Lung (tissue), 12 donors: ENCODE results near the gene SPOP. TPM values are rescaled to one million over a fixed set of nuclear protein-coding genes. Genes with fewer than 3 reads are reported as not detected.
A peak's percentile ranks its signal among the peaks of the same experiment; 100 is the strongest.

Experiments
- ATAC-seq: fragments of 200-7000 bp; cut with Tn5 transposase; one replicate; pipeline ENCODE4 v1.9.1; 2020; ENCODE audit warnings: moderate number of reproducible peaks; ENCODE audit not compliant: insufficient read depth, low FRiP score
- DNase-seq, 3 donors: peaks; one replicate each; pipeline ENCODE4 v3.0.0-alpha.2; 2013 to 2017
- H3K27ac ChIP-seq, 2 donors: one replicate each; pipeline ENCODE4 v1.5.1; 2013; ENCODE audit warnings: mild to moderate bottlenecking in 2 of 2, moderate library complexity in 2 of 2, control low read depth in 1 of 2, inconsistent platforms in 1 of 2, low read depth in 1 of 2, low read length in 1 of 2
- H3K27me3 ChIP-seq, 3 donors: one replicate each; pipeline ENCODE4 v1.5.1; 2013; ENCODE audit warnings: low read length in 2 of 3; ENCODE audit not compliant: control insufficient read depth in 3 of 3, insufficient read depth in 3 of 3
- H3K36me3 ChIP-seq, 4 donors: one replicate each; pipeline ENCODE4 v1.5.1; 2013; ENCODE audit warnings: low read length in 4 of 4, mild to moderate bottlenecking in 1 of 4, moderate library complexity in 1 of 4; ENCODE audit not compliant: control insufficient read depth in 4 of 4, insufficient read depth in 4 of 4
- H3K4me1 ChIP-seq, 5 donors: one replicate each; pipeline ENCODE4 v1.5.1; 2013; ENCODE audit warnings: low read length in 5 of 5, mild to moderate bottlenecking in 2 of 5, moderate library complexity in 1 of 5; ENCODE audit not compliant: control insufficient read depth in 5 of 5, insufficient read depth in 5 of 5
- H3K4me3 ChIP-seq: one replicate; pipeline ENCODE4 v1.5.1; 2013; ENCODE audit warnings: mild to moderate bottlenecking, control low read depth, moderate library complexity
- H3K9ac ChIP-seq, 2 donors: one replicate each; pipeline ENCODE4 v1.5.1; 2013; ENCODE audit warnings: low read length in 2 of 2, control low read depth in 1 of 2; ENCODE audit not compliant: insufficient read depth in 1 of 2
- H3K9me3 ChIP-seq, 4 donors: one replicate each; pipeline ENCODE4 v1.5.1; 2013; ENCODE audit warnings: low read length in 3 of 4, mild to moderate bottlenecking in 1 of 4, moderate library complexity in 1 of 4; ENCODE audit not compliant: control insufficient read depth in 4 of 4, insufficient read depth in 3 of 4
- CTCF ChIP-seq: IDR thresholded peaks from 2 replicates; pipeline ENCODE4 v1.5.1; 2012; ENCODE audit warnings: mild to moderate bottlenecking; ENCODE audit errors: control extremely low read depth, extremely low read depth
- WGBS, 2 donors: extraction: QIAGEN DNeasy Blood & Tissue Kit; methylation state at CpG; one replicate each; pipeline ENCODE4 v1.1.7; 2013; 5-methylcytosine and 5-hydroxymethylcytosine counted together
- polyA plus RNA-seq, 2 donors: library from polyadenylated mRNA; stranded (reverse); fragments of 200-250 nt; gene quantifications; one replicate each; pipeline ENCODE4 v1.2.1, GENCODE V29; 2013
- total RNA-seq, 2 donors: library from RNA; depleted of rRNA in 1 of 2; stranded (reverse); fragments of >200 nt in 1 of 2; gene quantifications; one replicate each; pipeline ENCODE4 v1.2.1, GENCODE V29; 2014 to 2021
- donor health status: control.
- donor health status: control.
- donor health status: Bipolar disorder and iron deficiency.
- donor health status: healthy.
- donor health status: DM: yes; HTN: yes; CAD: no.

The SPOP gene
- total and polyA plus RNA-seq, 4 donors, result 28.7 to 98.0 (median 64.6) TPM

GRCh38 chr17:49695698-49696232 lies 17.9 kb upstream of the SPOP start:
- H3K9me3 ChIP-seq, result no peaks in the 10 kb centered on the region
- peaks cover 0 to 3% (median 0%) of the 10 kb centered on the region in 5 donors for H3K4me1 ChIP-seq
- H3K36me3 ChIP-seq, result peaks cover 0 to 11% (median 5%) of the 10 kb centered on the region in 4 donors
- H3K9ac ChIP-seq, result no peak overlapping the region
- H3K27me3 ChIP-seq, result peaks cover 0 to 16% (median 2%) of the 10 kb centered on the region in 3 donors
- no peak for DNase-seq
- 39 to 46% methylated on average over 5 of the region's 5 CpGs for WGBS, 2 donors
- TF ChIP-seq CTCF, result no peak
- H3K27ac ChIP-seq, result no peak overlapping the region
- no peak overlapping the region for H3K4me3 ChIP-seq
- no peak for ATAC-seq

- Histone ChIP-seq H3K9ac (no peak overlapping the region), H3K9me3 (no peaks in the 10 kb centered on the region), H3K4me3 (no peak overlapping the region), H3K4me1 (peaks cover 0 to 4% (median 2%) of the 10 kb centered on the region in 5 donors), H3K27ac (no peak overlapping the region), H3K27me3 (peaks cover 0 to 16% (median 2%) of the 10 kb centered on the region in 3 donors), H3K36me3 (peaks cover 0 to 4% (median under 1%) of the 10 kb centered on the region in 4 donors)
- WGBS, 2 donors, result 27 to 34% methylated on average over 16 of the region's 16 CpGs
- DNase-seq (peak; percentile 37 to 47 (median 45)), ATAC-seq (peak; percentile 45)
- TF ChIP-seq CTCF, result peak; percentile 89
These were observed 17.2 kb upstream of the SPOP start for GRCh38 chr17:49694847-49695697.

- 86 to 89% methylated on average over 4 of the region's 4 CpGs for WGBS, 2 donors
- Histone ChIP-seq H3K4me1 (peaks cover 0 to 7% (median 5%) of the 10 kb centered on the region in 5 donors), H3K27ac (no peak overlapping the region)
These were observed 14.9 kb upstream of the SPOP start for GRCh38 chr17:49692751-49693150.

More at GRCh38 chr17:49692751-49693150, 14.9 kb upstream of the SPOP start:
- DNase-seq, result no peak
- no peak for ATAC-seq
- Histone ChIP-seq H3K4me3 (no peak overlapping the region), H3K9me3 (no peaks in the 10 kb centered on the region), H3K9ac (no peak overlapping the region), H3K27me3 (peaks cover 0 to 16% (median 2%) of the 10 kb centered on the region in 3 donors), H3K36me3 (no peaks in the 10 kb centered on the region)
- no peak for TF ChIP-seq CTCF
